ENCODE data around the gene CCN5. TPM values are rescaled to one million over a fixed set of nuclear protein-coding genes. Genes with fewer than 3 reads are reported as not detected.

Gene CCN5
- total RNA-seq, 1 donor from 2014 or later, result not detected

- Mint-ChIP-seq H3K27me3 (ENCODE audit: insufficient read depth, low read depth) (peaks cover 12% of the 10 kb centered on the region), H3K4me3 (no peak overlapping the region), H3K27ac (no peak overlapping the region)
Observed at GRCh38 chr20:44752099-44752931, 37.1 kb downstream of the CCN5 start.

DNA sequence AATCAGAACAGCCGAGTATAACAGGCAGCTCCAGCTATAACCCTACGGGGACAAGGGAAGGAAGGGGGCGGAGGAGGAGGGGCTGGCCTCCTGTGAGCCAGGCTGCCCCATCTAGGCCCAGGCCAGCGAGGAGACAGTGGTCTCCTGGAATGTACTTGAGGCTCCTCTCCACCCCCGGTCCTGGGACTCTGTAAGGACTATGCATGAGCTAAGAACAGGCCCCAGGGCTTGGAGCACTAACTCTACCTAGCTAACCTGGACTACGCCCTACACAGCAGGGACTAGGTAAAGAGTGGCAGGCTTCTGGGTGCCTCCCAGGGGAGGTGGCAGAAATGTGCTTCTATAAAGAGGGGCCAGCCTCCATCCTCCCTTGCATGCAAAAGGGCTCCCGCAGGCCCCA is 39.4 kb downstream of the CCN5 start:
- Histone ChIP-seq H3K27ac (no peak overlapping the region), H3K79me2 (ENCODE audit: low read depth) (no peaks in the 10 kb centered on the region), H4K20me1 (ENCODE audit: low read depth) (no peaks in the 10 kb centered on the region), H3K9me3 (ENCODE audit: low read depth) (no peaks in the 10 kb centered on the region), H3K9ac (no peak overlapping the region), H3K4me3 (no peak overlapping the region), H3K4me2 (no peak overlapping the region), H3K4me1 (no peaks in the 10 kb centered on the region), H3K36me3 (no peaks in the 10 kb centered on the region), H2AFZ (replicated peaks) (no peak overlapping the region), H3F3A (ENCODE audit: low read depth) (no peaks in the 10 kb centered on the region), H3K27me3 (peaks cover 15% of the 10 kb centered on the region)
- Mint-ChIP-seq H3K9me3 (no peaks in the 10 kb centered on the region), H3K27ac (no peak overlapping the region), H3K27me3 (ENCODE audit: insufficient read depth, low read depth) (peaks cover 12% of the 10 kb centered on the region), H3K4me1 (peaks cover 3% of the 10 kb centered on the region), H3K4me3 (no peak overlapping the region), H3K36me3 (no peaks in the 10 kb centered on the region)
- TF ChIP-seq EZH2phosphoT487 (IDR thresholded peaks at IDR 0.05) (no peak), EZH2 (IDR thresholded peaks at IDR 0.05) (no peak)
- TF ChIP-seq, protein P1, sequence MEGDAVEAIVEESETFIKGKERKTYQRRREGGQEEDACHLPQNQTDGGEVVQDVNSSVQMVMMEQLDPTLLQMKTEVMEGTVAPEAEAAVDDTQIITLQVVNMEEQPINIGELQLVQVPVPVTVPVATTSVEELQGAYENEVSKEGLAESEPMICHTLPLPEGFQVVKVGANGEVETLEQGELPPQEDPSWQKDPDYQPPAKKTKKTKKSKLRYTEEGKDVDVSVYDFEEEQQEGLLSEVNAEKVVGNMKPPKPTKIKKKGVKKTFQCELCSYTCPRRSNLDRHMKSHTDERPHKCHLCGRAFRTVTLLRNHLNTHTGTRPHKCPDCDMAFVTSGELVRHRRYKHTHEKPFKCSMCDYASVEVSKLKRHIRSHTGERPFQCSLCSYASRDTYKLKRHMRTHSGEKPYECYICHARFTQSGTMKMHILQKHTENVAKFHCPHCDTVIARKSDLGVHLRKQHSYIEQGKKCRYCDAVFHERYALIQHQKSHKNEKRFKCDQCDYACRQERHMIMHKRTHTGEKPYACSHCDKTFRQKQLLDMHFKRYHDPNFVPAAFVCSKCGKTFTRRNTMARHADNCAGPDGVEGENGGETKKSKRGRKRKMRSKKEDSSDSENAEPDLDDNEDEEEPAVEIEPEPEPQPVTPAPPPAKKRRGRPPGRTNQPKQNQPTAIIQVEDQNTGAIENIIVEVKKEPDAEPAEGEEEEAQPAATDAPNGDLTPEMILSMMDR (IDR thresholded peaks at IDR 0.05), result no peak
- DNase-seq (ENCODE audit: low spot score), result no peak

More at GRCh38 chr20:44752099-44752931, 37.1 kb downstream of the CCN5 start:
- Histone ChIP-seq H3K4me3 (no peak overlapping the region), H3K36me3 (no peaks in the 10 kb centered on the region), H3K27ac (no peak overlapping the region), H3K9ac (no peak overlapping the region), H4K20me1 (ENCODE audit: low read depth) (no peaks in the 10 kb centered on the region), H3K4me1 (no peaks in the 10 kb centered on the region), H3K9me3 (ENCODE audit: low read depth) (no peaks in the 10 kb centered on the region), H3K27me3 (peaks cover 25% of the 10 kb centered on the region), H2AFZ (replicated peaks) (no peak overlapping the region), H3K79me2 (ENCODE audit: low read depth) (no peaks in the 10 kb centered on the region), H3F3A (ENCODE audit: low read depth) (peaks cover 6% of the 10 kb centered on the region), H3K4me2 (no peak overlapping the region)
- H3K9me3 Mint-ChIP-seq, result no peaks in the 10 kb centered on the region
- no peak for TF ChIP-seq EZH2phosphoT487 (IDR thresholded peaks at IDR 0.05)
- no peak for TF ChIP-seq EZH2 (IDR thresholded peaks at IDR 0.05)
- TF ChIP-seq, protein P1 (IDR thresholded peaks at IDR 0.05), result no peak
- DNase-seq (ENCODE audit: low spot score), result no peak
- no peaks in the 10 kb centered on the region for H3K36me3 Mint-ChIP-seq
- H3K4me1 Mint-ChIP-seq, result peaks cover 1% of the 10 kb centered on the region

- Mint-ChIP-seq H3K27me3 (ENCODE audit: insufficient read depth, low read depth) (peaks cover 16% of the 10 kb centered on the region), H3K27ac (no peak overlapping the region), H3K9me3 (no peaks in the 10 kb centered on the region), H3K4me3 (no peak overlapping the region), H3K36me3 (no peaks in the 10 kb centered on the region), H3K4me1 (peaks cover 3% of the 10 kb centered on the region)
- no peaks in the 10 kb centered on the region for H3K36me3 ChIP-seq
- no peak overlapping the region for H3K4me3 ChIP-seq
- no peak overlapping the region for H3K9ac ChIP-seq
- no peaks in the 10 kb centered on the region for H3K4me1 ChIP-seq
- H3F3A ChIP-seq (ENCODE audit: low read depth), result no peaks in the 10 kb centered on the region
- no peak overlapping the region for H2AFZ ChIP-seq (replicated peaks)
- no peak for DNase-seq (ENCODE audit: low spot score)
- no peak overlapping the region for H3K27ac ChIP-seq
- no peaks in the 10 kb centered on the region for H3K9me3 ChIP-seq (ENCODE audit: low read depth)
- no peaks in the 10 kb centered on the region for H3K79me2 ChIP-seq (ENCODE audit: low read depth)
- no peaks in the 10 kb centered on the region for H4K20me1 ChIP-seq (ENCODE audit: low read depth)
- H3K27me3 ChIP-seq, result peaks cover 14% of the 10 kb centered on the region
- no peak for TF ChIP-seq EZH2phosphoT487 (IDR thresholded peaks at IDR 0.05)
- TF ChIP-seq, protein P1 (IDR thresholded peaks at IDR 0.05), result no peak
- no peak for TF ChIP-seq EZH2 (IDR thresholded peaks at IDR 0.05)
- no peak overlapping the region for H3K4me2 ChIP-seq
Observed at GRCh38 chr20:44756011-44756688, 41.0 kb downstream of the CCN5 start.

All from neural progenitor cell (in vitro differentiated cells).